K562 (cell line): ENCODE results near the gene CARD10. TPM values are rescaled to one million over a fixed set of nuclear protein-coding genes. Genes with fewer than 3 reads are reported as not detected.

Experiments used
- SRSF1 ChIP-seq: fragments of 200-400 bp; formaldehyde crosslinking; IDR thresholded peaks from 2 replicates; pipeline ENCODE4 v1.6.1; 2017; ENCODE audit warnings: mild to moderate bottlenecking, low read depth, low read length, moderate library complexity
- polyA plus RNA-seq, 8 experiments: library from polyadenylated mRNA; depleted of rRNA in 4 of 8; stranded (reverse) in 5 of 8; unstranded in 3 of 8; fragments of >200 nt; fragmentation: Nextera tagmentation in 2 of 8; fragmentation: Illumina TruSeq in 1 of 8; extraction: Ambion mirVana in 2 of 8; extraction: Trizol in 1 of 8; gene quantifications; 2 replicates each; pipeline versions ENCODE4 v1.2.1 to v1.2.3, GENCODE V29; 2011 to 2014; ENCODE audit warnings: inconsistent platforms in 1 of 8, missing spikeins in 1 of 8
- total RNA-seq, 7 experiments: library from RNA; depleted of rRNA in 6 of 7; stranded (reverse); fragments of >200 nt in 6 of 7; fragmentation: Illumina TruSeq in 2 of 7; extraction: Trizol in 2 of 7; gene quantifications; 2 replicates each; pipeline versions ENCODE4 v1.2.1 to v1.2.3, GENCODE V29; 2011 to 2021; ENCODE audit warnings: low replicate concordance in 1 of 7
- TF ChIP-seq, protein P1 (sequence below): fragments of 450-650 bp; IDR thresholded peaks from 2 replicates; pipeline ENCODE4 v1.6.1; 2016; ENCODE audit warnings: mild to moderate bottlenecking, moderate library complexity
- TF ChIP-seq, protein P2 (sequence below): fragments of 150-350 bp; IDR thresholded peaks from 2 replicates; pipeline ENCODE4 v1.6.1; 2014; ENCODE audit warnings: low read depth, mild to moderate bottlenecking, low read length, borderline replicate concordance

Gene CARD10
- total and polyA plus RNA-seq, 9 of the 15 experiments (the other 6 are each of a cell fraction or from before 2014, with no cell fraction given): 0.13 to 5.8 (median 1.6) TPM

DNA sequence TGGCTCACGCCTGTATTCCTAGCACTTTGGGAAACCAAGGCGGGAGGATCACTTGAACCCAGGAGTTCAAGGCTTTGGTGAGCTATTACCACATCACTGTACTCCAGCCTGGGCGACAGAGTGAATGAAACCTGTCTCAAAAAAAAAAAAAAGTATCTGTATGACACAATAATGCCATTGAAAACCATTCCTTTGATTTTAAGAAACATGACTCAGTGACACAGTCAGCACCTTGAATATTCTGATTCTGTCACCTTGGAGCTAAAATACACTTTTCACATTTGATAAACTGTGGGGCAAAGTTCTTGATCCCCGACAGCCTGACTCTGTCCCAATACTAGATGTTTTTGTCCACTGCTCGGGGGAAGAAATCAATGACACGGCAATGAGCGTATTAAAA, 75.2 kb downstream of the CARD10 start (continued):
- TF ChIP-seq, protein P1, sequence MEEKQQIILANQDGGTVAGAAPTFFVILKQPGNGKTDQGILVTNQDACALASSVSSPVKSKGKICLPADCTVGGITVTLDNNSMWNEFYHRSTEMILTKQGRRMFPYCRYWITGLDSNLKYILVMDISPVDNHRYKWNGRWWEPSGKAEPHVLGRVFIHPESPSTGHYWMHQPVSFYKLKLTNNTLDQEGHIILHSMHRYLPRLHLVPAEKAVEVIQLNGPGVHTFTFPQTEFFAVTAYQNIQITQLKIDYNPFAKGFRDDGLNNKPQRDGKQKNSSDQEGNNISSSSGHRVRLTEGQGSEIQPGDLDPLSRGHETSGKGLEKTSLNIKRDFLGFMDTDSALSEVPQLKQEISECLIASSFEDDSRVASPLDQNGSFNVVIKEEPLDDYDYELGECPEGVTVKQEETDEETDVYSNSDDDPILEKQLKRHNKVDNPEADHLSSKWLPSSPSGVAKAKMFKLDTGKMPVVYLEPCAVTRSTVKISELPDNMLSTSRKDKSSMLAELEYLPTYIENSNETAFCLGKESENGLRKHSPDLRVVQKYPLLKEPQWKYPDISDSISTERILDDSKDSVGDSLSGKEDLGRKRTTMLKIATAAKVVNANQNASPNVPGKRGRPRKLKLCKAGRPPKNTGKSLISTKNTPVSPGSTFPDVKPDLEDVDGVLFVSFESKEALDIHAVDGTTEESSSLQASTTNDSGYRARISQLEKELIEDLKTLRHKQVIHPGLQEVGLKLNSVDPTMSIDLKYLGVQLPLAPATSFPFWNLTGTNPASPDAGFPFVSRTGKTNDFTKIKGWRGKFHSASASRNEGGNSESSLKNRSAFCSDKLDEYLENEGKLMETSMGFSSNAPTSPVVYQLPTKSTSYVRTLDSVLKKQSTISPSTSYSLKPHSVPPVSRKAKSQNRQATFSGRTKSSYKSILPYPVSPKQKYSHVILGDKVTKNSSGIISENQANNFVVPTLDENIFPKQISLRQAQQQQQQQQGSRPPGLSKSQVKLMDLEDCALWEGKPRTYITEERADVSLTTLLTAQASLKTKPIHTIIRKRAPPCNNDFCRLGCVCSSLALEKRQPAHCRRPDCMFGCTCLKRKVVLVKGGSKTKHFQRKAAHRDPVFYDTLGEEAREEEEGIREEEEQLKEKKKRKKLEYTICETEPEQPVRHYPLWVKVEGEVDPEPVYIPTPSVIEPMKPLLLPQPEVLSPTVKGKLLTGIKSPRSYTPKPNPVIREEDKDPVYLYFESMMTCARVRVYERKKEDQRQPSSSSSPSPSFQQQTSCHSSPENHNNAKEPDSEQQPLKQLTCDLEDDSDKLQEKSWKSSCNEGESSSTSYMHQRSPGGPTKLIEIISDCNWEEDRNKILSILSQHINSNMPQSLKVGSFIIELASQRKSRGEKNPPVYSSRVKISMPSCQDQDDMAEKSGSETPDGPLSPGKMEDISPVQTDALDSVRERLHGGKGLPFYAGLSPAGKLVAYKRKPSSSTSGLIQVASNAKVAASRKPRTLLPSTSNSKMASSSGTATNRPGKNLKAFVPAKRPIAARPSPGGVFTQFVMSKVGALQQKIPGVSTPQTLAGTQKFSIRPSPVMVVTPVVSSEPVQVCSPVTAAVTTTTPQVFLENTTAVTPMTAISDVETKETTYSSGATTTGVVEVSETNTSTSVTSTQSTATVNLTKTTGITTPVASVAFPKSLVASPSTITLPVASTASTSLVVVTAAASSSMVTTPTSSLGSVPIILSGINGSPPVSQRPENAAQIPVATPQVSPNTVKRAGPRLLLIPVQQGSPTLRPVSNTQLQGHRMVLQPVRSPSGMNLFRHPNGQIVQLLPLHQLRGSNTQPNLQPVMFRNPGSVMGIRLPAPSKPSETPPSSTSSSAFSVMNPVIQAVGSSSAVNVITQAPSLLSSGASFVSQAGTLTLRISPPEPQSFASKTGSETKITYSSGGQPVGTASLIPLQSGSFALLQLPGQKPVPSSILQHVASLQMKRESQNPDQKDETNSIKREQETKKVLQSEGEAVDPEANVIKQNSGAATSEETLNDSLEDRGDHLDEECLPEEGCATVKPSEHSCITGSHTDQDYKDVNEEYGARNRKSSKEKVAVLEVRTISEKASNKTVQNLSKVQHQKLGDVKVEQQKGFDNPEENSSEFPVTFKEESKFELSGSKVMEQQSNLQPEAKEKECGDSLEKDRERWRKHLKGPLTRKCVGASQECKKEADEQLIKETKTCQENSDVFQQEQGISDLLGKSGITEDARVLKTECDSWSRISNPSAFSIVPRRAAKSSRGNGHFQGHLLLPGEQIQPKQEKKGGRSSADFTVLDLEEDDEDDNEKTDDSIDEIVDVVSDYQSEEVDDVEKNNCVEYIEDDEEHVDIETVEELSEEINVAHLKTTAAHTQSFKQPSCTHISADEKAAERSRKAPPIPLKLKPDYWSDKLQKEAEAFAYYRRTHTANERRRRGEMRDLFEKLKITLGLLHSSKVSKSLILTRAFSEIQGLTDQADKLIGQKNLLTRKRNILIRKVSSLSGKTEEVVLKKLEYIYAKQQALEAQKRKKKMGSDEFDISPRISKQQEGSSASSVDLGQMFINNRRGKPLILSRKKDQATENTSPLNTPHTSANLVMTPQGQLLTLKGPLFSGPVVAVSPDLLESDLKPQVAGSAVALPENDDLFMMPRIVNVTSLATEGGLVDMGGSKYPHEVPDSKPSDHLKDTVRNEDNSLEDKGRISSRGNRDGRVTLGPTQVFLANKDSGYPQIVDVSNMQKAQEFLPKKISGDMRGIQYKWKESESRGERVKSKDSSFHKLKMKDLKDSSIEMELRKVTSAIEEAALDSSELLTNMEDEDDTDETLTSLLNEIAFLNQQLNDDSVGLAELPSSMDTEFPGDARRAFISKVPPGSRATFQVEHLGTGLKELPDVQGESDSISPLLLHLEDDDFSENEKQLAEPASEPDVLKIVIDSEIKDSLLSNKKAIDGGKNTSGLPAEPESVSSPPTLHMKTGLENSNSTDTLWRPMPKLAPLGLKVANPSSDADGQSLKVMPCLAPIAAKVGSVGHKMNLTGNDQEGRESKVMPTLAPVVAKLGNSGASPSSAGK: no peak
- TF ChIP-seq SRSF1: no peak
- TF ChIP-seq, protein P2, sequence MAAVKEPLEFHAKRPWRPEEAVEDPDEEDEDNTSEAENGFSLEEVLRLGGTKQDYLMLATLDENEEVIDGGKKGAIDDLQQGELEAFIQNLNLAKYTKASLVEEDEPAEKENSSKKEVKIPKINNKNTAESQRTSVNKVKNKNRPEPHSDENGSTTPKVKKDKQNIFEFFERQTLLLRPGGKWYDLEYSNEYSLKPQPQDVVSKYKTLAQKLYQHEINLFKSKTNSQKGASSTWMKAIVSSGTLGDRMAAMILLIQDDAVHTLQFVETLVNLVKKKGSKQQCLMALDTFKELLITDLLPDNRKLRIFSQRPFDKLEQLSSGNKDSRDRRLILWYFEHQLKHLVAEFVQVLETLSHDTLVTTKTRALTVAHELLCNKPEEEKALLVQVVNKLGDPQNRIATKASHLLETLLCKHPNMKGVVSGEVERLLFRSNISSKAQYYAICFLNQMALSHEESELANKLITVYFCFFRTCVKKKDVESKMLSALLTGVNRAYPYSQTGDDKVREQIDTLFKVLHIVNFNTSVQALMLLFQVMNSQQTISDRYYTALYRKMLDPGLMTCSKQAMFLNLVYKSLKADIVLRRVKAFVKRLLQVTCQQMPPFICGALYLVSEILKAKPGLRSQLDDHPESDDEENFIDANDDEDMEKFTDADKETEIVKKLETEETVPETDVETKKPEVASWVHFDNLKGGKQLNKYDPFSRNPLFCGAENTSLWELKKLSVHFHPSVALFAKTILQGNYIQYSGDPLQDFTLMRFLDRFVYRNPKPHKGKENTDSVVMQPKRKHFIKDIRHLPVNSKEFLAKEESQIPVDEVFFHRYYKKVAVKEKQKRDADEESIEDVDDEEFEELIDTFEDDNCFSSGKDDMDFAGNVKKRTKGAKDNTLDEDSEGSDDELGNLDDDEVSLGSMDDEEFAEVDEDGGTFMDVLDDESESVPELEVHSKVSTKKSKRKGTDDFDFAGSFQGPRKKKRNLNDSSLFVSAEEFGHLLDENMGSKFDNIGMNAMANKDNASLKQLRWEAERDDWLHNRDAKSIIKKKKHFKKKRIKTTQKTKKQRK: no peak
- TF ChIP-seq, all 486 proteins: peak for 0
